Effector memory CD8-positive, alpha-beta T cell (primary cell): ENCODE measurements around the gene TSC22D1.

ENCODE experiments used
- ATAC-seq: fragments of 150-1000 bp; cut with Tn5 transposase; replicated peaks from 2 replicates; pipeline ENCODE4 v1.10.0; 2021; ENCODE audit warnings: mild to moderate bottlenecking, moderate library complexity
- DNase-seq, 3 experiments: peaks; one replicate each; pipeline ENCODE4 v3.0.0; 2021
- H3K27ac Mint-ChIP-seq, 2 donors: one replicate each; pipeline ENCODE4 v1.8.0; 2022; ENCODE audit warnings: mild to moderate bottlenecking in 2 of 2, mixed read lengths in 2 of 2, moderate library complexity in 2 of 2
- H3K27me3 Mint-ChIP-seq, 2 donors: one replicate each; pipeline ENCODE4 v1.8.0; 2022; ENCODE audit warnings: mixed read lengths in 2 of 2
- H3K36me3 Mint-ChIP-seq: one replicate; pipeline ENCODE4 v1.8.0; 2022; ENCODE audit warnings: mild to moderate bottlenecking, moderate library complexity, mixed read lengths; ENCODE audit not compliant: insufficient read depth
- H3K4me1 Mint-ChIP-seq, 2 donors: one replicate each; pipeline ENCODE4 v1.8.0; 2022; ENCODE audit warnings: low read depth in 2 of 2, mixed read lengths in 2 of 2
- H3K4me3 Mint-ChIP-seq, 2 donors: one replicate each; pipeline ENCODE4 v1.8.0; 2022; ENCODE audit warnings: mild to moderate bottlenecking in 2 of 2, mixed read lengths in 2 of 2, moderate library complexity in 2 of 2
- H3K9me3 Mint-ChIP-seq, 2 donors: one replicate each; pipeline ENCODE4 v1.8.0; 2022; ENCODE audit warnings: mixed read lengths in 2 of 2

The TSC22D1 gene

GRCh38 chr13:44452418-44452817, 123.7 kb downstream of the TSC22D1 start:
- ATAC-seq = no peak
- no peaks in the 10 kb centered on the region for H3K36me3 Mint-ChIP-seq

GRCh38 chr13:44451651-44452050, 124.5 kb downstream of the TSC22D1 start:
- Mint-ChIP-seq H3K9me3 (no peaks in the 10 kb centered on the region), H3K27me3 (no peaks in the 10 kb centered on the region)

More at GRCh38 chr13:44452418-44452817, 123.7 kb downstream of the TSC22D1 start:
- DNase-seq = no peak
- Mint-ChIP-seq H3K4me1 (peaks cover 0 to 5% of the 10 kb centered on the region in 2 donors), H3K27me3 (no peaks in the 10 kb centered on the region), H3K4me3 (no peak overlapping the region), H3K27ac (no peak overlapping the region), H3K9me3 (no peaks in the 10 kb centered on the region)

GRCh38 chr13:44451126-44451525, 125.0 kb downstream of the TSC22D1 start:
- Mint-ChIP-seq H3K27me3 (no peaks in the 10 kb centered on the region), H3K9me3 (no peaks in the 10 kb centered on the region), H3K4me1 (peaks cover 0 to 5% of the 10 kb centered on the region in 2 donors), H3K4me3 (no peak overlapping the region), H3K27ac (no peak overlapping the region), H3K36me3 (no peaks in the 10 kb centered on the region)
- DNase-seq (no peak), ATAC-seq (no peak)

More at GRCh38 chr13:44451651-44452050, 124.5 kb downstream of the TSC22D1 start:
- Mint-ChIP-seq H3K4me3 (no peak overlapping the region), H3K27ac (no peak overlapping the region), H3K4me1 (peaks cover 0 to 5% of the 10 kb centered on the region in 2 donors), H3K36me3 (no peaks in the 10 kb centered on the region)
- DNase-seq (no peak), ATAC-seq (no peak)

GRCh38 chr13:44449999-44450821, 125.9 kb downstream of the TSC22D1 start:
- H3K4me3 Mint-ChIP-seq = no peak overlapping the region
- no peak overlapping the region for H3K27ac Mint-ChIP-seq
- H3K4me1 Mint-ChIP-seq = peaks cover 0 to 5% of the 10 kb centered on the region in 2 donors
- H3K9me3 Mint-ChIP-seq = no peaks in the 10 kb centered on the region
- H3K27me3 Mint-ChIP-seq = no peaks in the 10 kb centered on the region
- no peaks in the 10 kb centered on the region for H3K36me3 Mint-ChIP-seq
- ATAC-seq = no peak
- no peak for DNase-seq

- Mint-ChIP-seq H3K27me3 (no peaks in the 10 kb centered on the region), H3K4me3 (no peak overlapping the region), H3K9me3 (no peaks in the 10 kb centered on the region), H3K27ac (no peak overlapping the region), H3K36me3 (no peaks in the 10 kb centered on the region), H3K4me1 (peaks cover 0 to 5% of the 10 kb centered on the region in 2 donors)
- DNase-seq = no peak
- no peak for ATAC-seq
Measured at GRCh38 chr13:44448875-44449274, 127.3 kb downstream of the TSC22D1 start.

- no peaks in the 10 kb centered on the region for H3K36me3 Mint-ChIP-seq
- H3K9me3 Mint-ChIP-seq = no peaks in the 10 kb centered on the region
- H3K4me3 Mint-ChIP-seq = no peak overlapping the region
- ATAC-seq (no peak), DNase-seq (no peak)
- no peak overlapping the region for H3K27ac Mint-ChIP-seq
- peaks cover 0 to 9% of the 10 kb centered on the region in 2 donors for H3K4me1 Mint-ChIP-seq
- no peaks in the 10 kb centered on the region for H3K27me3 Mint-ChIP-seq
Measured at GRCh38 chr13:44448373-44448772, 127.8 kb downstream of the TSC22D1 start.

GRCh38 chr13:44447783-44448321, 128.3 kb downstream of the TSC22D1 start:
- Mint-ChIP-seq H3K4me3 (no peak overlapping the region), H3K9me3 (no peaks in the 10 kb centered on the region), H3K27ac (no peak overlapping the region), H3K27me3 (no peaks in the 10 kb centered on the region), H3K4me1 (peaks cover 0 to 10% of the 10 kb centered on the region in 2 donors), H3K36me3 (no peaks in the 10 kb centered on the region)
- no peak for ATAC-seq
- no peak for DNase-seq

GRCh38 chr13:44440046-44440608, 136.0 kb downstream of the TSC22D1 start:
- no peak overlapping the region for H3K4me3 Mint-ChIP-seq

GRCh38 chr13:44439452-44440024, 136.6 kb downstream of the TSC22D1 start:
- no peaks in the 10 kb centered on the region for H3K9me3 Mint-ChIP-seq
- peaks cover 19 to 34% of the 10 kb centered on the region in 2 donors for H3K4me1 Mint-ChIP-seq
- DNase-seq (no peak), ATAC-seq (no peak)
- H3K36me3 Mint-ChIP-seq = peaks cover 10% of the 10 kb centered on the region
- H3K4me3 Mint-ChIP-seq = no peak overlapping the region
- H3K27ac Mint-ChIP-seq = no peak overlapping the region
- no peaks in the 10 kb centered on the region for H3K27me3 Mint-ChIP-seq

More at GRCh38 chr13:44440046-44440608, 136.0 kb downstream of the TSC22D1 start:
- DNase-seq = no peak
- Mint-ChIP-seq H3K27me3 (no peaks in the 10 kb centered on the region), H3K4me1 (peaks cover 16 to 28% of the 10 kb centered on the region in 2 donors), H3K36me3 (peaks cover 9% of the 10 kb centered on the region), H3K27ac (no peak overlapping the region), H3K9me3 (no peaks in the 10 kb centered on the region)
- no peak for ATAC-seq

GRCh38 chr13:44438234-44438579, 137.9 kb downstream of the TSC22D1 start:
- ATAC-seq = no peak
- H3K36me3 Mint-ChIP-seq = peaks cover 10% of the 10 kb centered on the region
- H3K27ac Mint-ChIP-seq = no peak overlapping the region
- no peak overlapping the region for H3K4me3 Mint-ChIP-seq
- peaks cover 19 to 29% of the 10 kb centered on the region in 2 donors for H3K4me1 Mint-ChIP-seq
- H3K9me3 Mint-ChIP-seq = no peaks in the 10 kb centered on the region
- DNase-seq = no peak
- no peaks in the 10 kb centered on the region for H3K27me3 Mint-ChIP-seq

GRCh38 chr13:44437356-44438233, 138.5 kb downstream of the TSC22D1 start:
- Mint-ChIP-seq H3K4me3 (peak overlapping the region; percentile 88 to 90), H3K27me3 (no peaks in the 10 kb centered on the region), H3K9me3 (no peaks in the 10 kb centered on the region), H3K4me1 (peaks cover 19 to 29% of the 10 kb centered on the region in 2 donors), H3K27ac (peak overlapping the region; percentile 90), H3K36me3 (peaks cover 12% of the 10 kb centered on the region)
- peak; percentile 29 for ATAC-seq
- no peak for DNase-seq

- peaks cover 12% of the 10 kb centered on the region for H3K36me3 Mint-ChIP-seq
- H3K27me3 Mint-ChIP-seq = no peaks in the 10 kb centered on the region
- ATAC-seq (peak; percentile 29), DNase-seq (peak; percentile 15 to 23 (median 16))
- peak overlapping the region; percentile 88 to 90 for H3K4me3 Mint-ChIP-seq
- peaks cover 19 to 29% of the 10 kb centered on the region in 2 donors for H3K4me1 Mint-ChIP-seq
- no peaks in the 10 kb centered on the region for H3K9me3 Mint-ChIP-seq
- peak overlapping the region; percentile 90 for H3K27ac Mint-ChIP-seq
Measured at GRCh38 chr13:44436589-44437337, 139.4 kb downstream of the TSC22D1 start.
